H1 (cell line): Measurements from ENCODE around the gene CASP12. TPM values are rescaled to one million over a fixed set of nuclear protein-coding genes. Genes with fewer than 3 reads are reported as not detected.

Source experiments
- CTCF ChIA-PET: fragments of 300-600 bp; sonication (Branson Sonifier 250); formaldehyde crosslinking; loops from one replicate; lab custom pipeline; 2021; ENCODE audit not compliant: partially characterized antibody; lab: Charles Lee
- POLR2A ChIA-PET: fragments of 300-600 bp; sonication (Branson Sonifier 250); formaldehyde crosslinking; loops from one replicate; lab custom pipeline; 2021; ENCODE audit warnings: inconsistent platforms; ENCODE audit not compliant: partially characterized antibody; lab: Charles Lee
- DNase-seq, 2 experiments: peaks; one replicate each; pipeline versions ENCODE4 v3.0.0 to v3.0.0-alpha.2; 2010 to 2022; ENCODE audit warnings: low spot score in 2 of 2, low read depth in 1 of 2, mixed read lengths in 1 of 2
- FAIRE-seq: peaks from 2 replicates; lab custom pipeline; 2011; peaks lifted over from hg19 to GRCh38; lab: Jason Lieb, UNC
- H2AFZ ChIP-seq: 2 replicates; pipeline ENCODE4 v1.8.1; 2012; ENCODE audit warnings: low read length, inconsistent platforms
- H2AK5ac ChIP-seq: 2 replicates; pipeline ENCODE4 v1.6.1; 2013; ENCODE audit warnings: low read depth, low read length
- H2BK120ac ChIP-seq: replicated peaks from 2 replicates; pipeline ENCODE3; 2013; ENCODE audit warnings: low read depth, low read length, inconsistent platforms
- H2BK12ac ChIP-seq: 2 replicates; pipeline ENCODE4 v1.6.1; 2013; ENCODE audit warnings: low read depth, low read length
- H2BK15ac ChIP-seq: 2 replicates; pipeline ENCODE4 v1.6.1; 2013; ENCODE audit warnings: low read length
- H2BK20ac ChIP-seq: 2 replicates; pipeline ENCODE4 v1.6.1; 2013; ENCODE audit warnings: low read length
- H2BK5ac ChIP-seq: 2 replicates; pipeline ENCODE4 v1.6.1; 2013; ENCODE audit warnings: low read depth, low read length
- H3K14ac ChIP-seq: 2 replicates; pipeline ENCODE4 v1.6.1; 2013; ENCODE audit warnings: inconsistent platforms; ENCODE audit not compliant: insufficient read length
- H3K18ac ChIP-seq: 2 replicates; pipeline ENCODE4 v1.6.1; 2013; ENCODE audit warnings: low read length; ENCODE audit errors: extremely low read depth
- H3K23ac ChIP-seq: 2 replicates; pipeline ENCODE4 v1.6.1; 2013; ENCODE audit warnings: inconsistent platforms; ENCODE audit not compliant: insufficient read length
- H3K23me2 ChIP-seq: 2 replicates; pipeline ENCODE4 v1.6.1; 2013; ENCODE audit warnings: low read depth, low read length
- H3K27ac ChIP-seq: 2 replicates; pipeline ENCODE4 v1.6.1; 2011; ENCODE audit warnings: low read depth, low read length, inconsistent platforms
- H3K27me3 ChIP-seq, 4 experiments: replicated peaks in 1 of 4; 1 replicate in 1 of 4; 2 replicates in 3 of 4; pipeline versions ENCODE4 v1.6.1 to v1.8.1; 2011 to 2013; ENCODE audit warnings: low read length in 3 of 4, mild to moderate bottlenecking in 3 of 4, inconsistent platforms in 2 of 4, mixed read lengths in 2 of 4, moderate library complexity in 1 of 4; ENCODE audit not compliant: control insufficient read depth in 3 of 4, insufficient read depth in 3 of 4; ENCODE audit errors: extremely low read depth in 1 of 4
- H3K36me3 ChIP-seq, 4 experiments: 2 replicates each; pipeline versions ENCODE4 v1.6.1 to v1.8.1; 2011 to 2013; ENCODE audit warnings: mild to moderate bottlenecking in 4 of 4, low read length in 3 of 4, moderate library complexity in 2 of 4, control low read depth in 1 of 4, inconsistent platforms in 1 of 4; ENCODE audit not compliant: insufficient read depth in 4 of 4, control insufficient read depth in 2 of 4
- H3K4ac ChIP-seq: replicated peaks from 2 replicates; pipeline ENCODE3; 2013; ENCODE audit warnings: low read length, low read depth, mixed read lengths, inconsistent platforms; ENCODE audit not compliant: insufficient read length
- H3K4me1 ChIP-seq, 4 experiments: replicated peaks in 1 of 4; 1 replicate in 1 of 4; 2 replicates in 3 of 4; pipeline versions ENCODE4 v1.6.1 to v1.8.1; 2011 to 2013; ENCODE audit warnings: low read length in 3 of 4, inconsistent platforms in 2 of 4, mixed read lengths in 1 of 4; ENCODE audit not compliant: insufficient read depth in 4 of 4, control insufficient read depth in 3 of 4
- H3K4me2 ChIP-seq, 2 experiments: 2 replicates each; pipeline versions ENCODE4 v1.6.1 to v1.8.1; 2011 to 2013; ENCODE audit warnings: low read depth in 2 of 2, low read length in 2 of 2, control low read depth in 1 of 2, inconsistent platforms in 1 of 2, mild to moderate bottlenecking in 1 of 2; ENCODE audit not compliant: insufficient read depth in 1 of 2
- H3K4me3 ChIP-seq, 4 experiments: fragments of 200-600, 300-600 bp in 1 of 4; sonication (generic), shearing (Covaris generic), sonication (Bioruptor Twin) in 1 of 4; 2 replicates each; pipeline versions ENCODE4 v1.5.1 to v1.8.1; 2011 to 2016; ENCODE audit warnings: low read length in 4 of 4, low read depth in 3 of 4, control low read depth in 2 of 4, inconsistent platforms in 2 of 4, mild to moderate bottlenecking in 2 of 4, mixed read lengths in 1 of 4, moderate library complexity in 1 of 4; ENCODE audit not compliant: insufficient read depth in 2 of 4; ENCODE audit errors: extremely low read depth in 1 of 4
- H3K56ac ChIP-seq: replicated peaks from 2 replicates; pipeline ENCODE3; 2013; ENCODE audit warnings: low read depth, mild to moderate bottlenecking, mixed read lengths, low read length, inconsistent platforms; ENCODE audit not compliant: insufficient read length
- H3K79me1 ChIP-seq: 2 replicates; pipeline ENCODE4 v1.6.1; 2013; ENCODE audit warnings: low read depth, low read length, control low read depth
- H3K79me2 ChIP-seq, 2 experiments: 2 replicates each; pipeline versions ENCODE4 v1.6.1 to v1.8.1; 2012 to 2013; ENCODE audit warnings: low read length in 2 of 2, mild to moderate bottlenecking in 2 of 2, inconsistent platforms in 1 of 2; ENCODE audit not compliant: insufficient read depth in 2 of 2, control insufficient read depth in 1 of 2
- H3K9ac ChIP-seq, 4 experiments: replicated peaks in 1 of 4; 1 replicate in 1 of 4; 2 replicates in 3 of 4; pipeline versions ENCODE4 v1.6.1 to v1.8.1; 2011 to 2013; ENCODE audit warnings: low read depth in 3 of 4, low read length in 3 of 4, control low read depth in 2 of 4, mild to moderate bottlenecking in 2 of 4, moderate library complexity in 2 of 4, inconsistent platforms in 1 of 4; ENCODE audit errors: extremely low read depth in 1 of 4
- H3K9me3 ChIP-seq, 2 experiments: 2 replicates each; pipeline versions ENCODE4 v1.6.1 to v1.8.1; 2012 to 2013; ENCODE audit warnings: mild to moderate bottlenecking in 2 of 2, moderate library complexity in 2 of 2, control low read depth in 1 of 2, inconsistent platforms in 1 of 2, low read depth in 1 of 2, low read length in 1 of 2, mixed read lengths in 1 of 2; ENCODE audit not compliant: insufficient read depth in 2 of 2
- H4K20me1 ChIP-seq, 2 experiments: replicated peaks in 1 of 2; 2 replicates each; pipeline versions ENCODE3 to v1.8.1; 2011 to 2013; ENCODE audit warnings: inconsistent platforms in 2 of 2, low read length in 2 of 2, mild to moderate bottlenecking in 1 of 2; ENCODE audit not compliant: insufficient read depth in 2 of 2, control insufficient read depth in 1 of 2
- H4K5ac ChIP-seq: 2 replicates; pipeline ENCODE4 v1.6.1; 2013; ENCODE audit warnings: low read length, low read depth, mixed read lengths, inconsistent platforms; ENCODE audit not compliant: insufficient read length
- H4K8ac ChIP-seq: 2 replicates; pipeline ENCODE4 v1.8.0; 2013; ENCODE audit warnings: mild to moderate bottlenecking, moderate library complexity, low read length, inconsistent platforms; ENCODE audit not compliant: insufficient read depth; ENCODE audit errors: extremely low read depth
- H4K91ac ChIP-seq: replicated peaks from 2 replicates; pipeline ENCODE3; 2013; ENCODE audit warnings: low read length, mixed read lengths, inconsistent platforms; ENCODE audit not compliant: insufficient read length
- EP300 ChIP-seq, 2 experiments: IDR thresholded peaks; 1 replicate in 1 of 2; 2 replicates in 1 of 2; pipeline ENCODE4 v1.6.1; 2011 to 2012; ENCODE audit warnings: low read depth in 2 of 2, low read length in 2 of 2, mild to moderate bottlenecking in 2 of 2, borderline replicate concordance in 1 of 2, inconsistent platforms in 1 of 2, moderate library complexity in 1 of 2
- HDAC6 ChIP-seq: IDR thresholded peaks from one replicate; pipeline ENCODE4 v1.7.1; 2012; ENCODE audit warnings: low read depth, mild to moderate bottlenecking, inconsistent platforms, low read length, moderate library complexity
- KDM4A ChIP-seq: IDR thresholded peaks from one replicate; pipeline ENCODE4 v1.7.1; 2012; ENCODE audit warnings: low read depth, mild to moderate bottlenecking, moderate library complexity, low read length, inconsistent platforms; ENCODE audit not compliant: severe bottlenecking
- RAD21 ChIP-seq, 2 experiments: IDR thresholded peaks in 1 of 2; conservative IDR thresholded peaks in 1 of 2; 2 replicates each; pipeline ENCODE4 v1.6.1; 2011; ENCODE audit warnings: low read depth in 2 of 2, low read length in 2 of 2, improper control_type of control experiment in 1 of 2, inconsistent platforms in 1 of 2, mild to moderate bottlenecking in 1 of 2, moderate library complexity in 1 of 2
- WGBS, 2 experiments: shearing (Covaris generic) in 1 of 2; methylation state at CpG; one replicate each; pipeline versions ENCODE4 v1.1.6 to v1.1.7; 2013 to 2015; ENCODE audit warnings: low lambda C conversion rate in 2 of 2, mixed read lengths in 2 of 2, inconsistent platforms in 1 of 2, low coverage in 1 of 2, missing lambda C conversion rate in 1 of 2; ENCODE audit not compliant: insufficient replicate concordance in 2 of 2, insufficient coverage in 1 of 2, insufficient read length in 1 of 2; ENCODE audit errors: extremely low coverage in 1 of 2, missing lambda C conversion rate in 1 of 2; 5-methylcytosine and 5-hydroxymethylcytosine counted together
- polyA plus RNA-seq, 7 experiments: library from polyadenylated mRNA; depleted of rRNA in 3 of 7; stranded (reverse) in 5 of 7; unstranded in 2 of 7; fragments of >200 nt in 5 of 7; fragments of 200-250 nt in 2 of 7; gene quantifications; 1 replicate in 5 of 7; 2 replicates in 1 of 7; 4 replicates in 1 of 7; pipeline versions ENCODE4 v1.2.1 to v1.2.3, GENCODE V29; 2011 to 2013; ENCODE audit warnings: missing spikeins in 2 of 7, mixed read lengths in 2 of 7
- total RNA-seq: library from RNA; stranded (reverse); fragmentation: NEBNext Ultra II Directional; extraction: Animal tissue kit (Norgen Biotek cat#: 25700); gene quantifications from 2 replicates; pipeline ENCODE4 v1.2.1, GENCODE V29; 2021
- TF ChIP-seq, protein P1 (sequence below), 3 experiments: IDR thresholded peaks; 1 replicate in 2 of 3; 2 replicates in 1 of 3; pipeline versions ENCODE4 v1.5.1 to v1.6.1; 2011; ENCODE audit warnings: low read length in 3 of 3, mild to moderate bottlenecking in 3 of 3, inconsistent platforms in 2 of 3, low read depth in 1 of 3, moderate library complexity in 1 of 3; ENCODE audit not compliant: insufficient read depth in 1 of 3; ENCODE audit errors: control extremely low read depth in 1 of 3

The CASP12 gene
- total and polyA plus RNA-seq, 2 of the 8 experiments (the other 6 are each of a cell fraction or from before 2014, with no cell fraction given) = not detected

DNA sequence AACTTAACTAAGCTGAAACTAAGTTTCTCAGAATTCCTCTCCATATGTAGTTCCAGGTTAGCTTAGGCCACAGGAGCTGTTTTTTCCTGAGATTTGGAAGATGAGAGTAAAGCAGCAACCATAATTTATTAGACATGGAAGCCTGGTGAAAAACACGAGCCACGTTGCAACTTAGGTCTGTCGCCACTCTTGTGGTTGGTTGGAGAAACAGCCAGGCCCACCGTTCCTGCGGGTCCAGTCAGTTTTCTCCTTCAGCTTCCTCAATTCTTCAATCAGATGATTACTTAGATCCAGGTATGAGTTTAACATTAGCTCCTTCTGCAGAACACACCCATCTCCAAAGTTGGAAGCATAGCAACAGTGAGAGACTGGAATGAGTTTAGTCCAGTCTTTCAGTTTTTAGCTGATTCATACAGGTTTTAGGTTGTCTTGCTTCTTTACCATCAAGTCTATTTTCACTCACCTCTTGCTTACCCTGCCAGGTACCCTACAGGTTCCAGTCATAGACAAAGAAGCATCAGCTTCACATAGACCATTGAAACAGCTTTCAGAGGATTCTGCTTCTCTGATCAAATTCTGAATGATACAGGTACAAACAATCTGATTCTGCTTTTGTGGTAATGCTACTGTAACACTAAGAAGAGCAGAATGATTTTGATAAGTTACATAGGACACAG lies 18.6 kb downstream of the CASP12 start:
- Histone ChIP-seq H3K27ac (no peak overlapping the region), H3K23me2 (no peaks in the 10 kb centered on the region), H4K20me1 (no peaks in the 10 kb centered on the region), H4K91ac (no peak overlapping the region), H2BK12ac (no peak overlapping the region), H3K56ac (no peak overlapping the region), H3K9ac (no peak overlapping the region), H3K14ac (no peak overlapping the region), H2AK5ac (no peak overlapping the region), H3K79me2 (no peaks in the 10 kb centered on the region), H3K4me2 (no peak overlapping the region), H2AFZ (no peak overlapping the region), H3K9me3 (no peaks in the 10 kb centered on the region), H3K4me3 (no peak overlapping the region), H3K23ac (no peak overlapping the region), H2BK5ac (no peak overlapping the region), H3K4me1 (no peaks in the 10 kb centered on the region), H3K4ac (no peak overlapping the region), H3K27me3 (no peaks in the 10 kb centered on the region), H3K18ac (no peak overlapping the region), H2BK15ac (no peak overlapping the region), H4K5ac (no peak overlapping the region), H3K36me3 (no peaks in the 10 kb centered on the region), H4K8ac (no peak overlapping the region; the same call in 1 of the 2 replicates), H3K79me1 (no peaks in the 10 kb centered on the region), H2BK120ac (no peak overlapping the region), H2BK20ac (no peak overlapping the region)
- WGBS, 2 experiments = 94% methylated on average over 5 of the region's 5 CpGs; no CpG with 5 or more reads in 1 of the 2 experiments
- FAIRE-seq = peak; percentile 19
- ChIA-PET CTCF (interaction anchor here (0.6 to 2.0 kb wide), 10 partner anchors 9 to 263 kb away, joined by 3 to 9 read pairs (median 4); no protein-coding TSS in a partner anchor), POLR2A (no interaction called here)
- no peak for TF ChIP-seq EP300 (IDR thresholded peaks at IDR 0.05; ENCODE audit: borderline replicate concordance in 1 of 2, low read depth in 2 of 2, low read length in 2 of 2)
- 0 out of 4 replicates have a peak, but pooled peaks of 1 of the 2 experiments have one; percentile 7 for TF ChIP-seq RAD21 (IDR thresholded peaks at IDR 0.05 in 1 of 2, conservative IDR thresholded peaks at IDR 0.05 in 1 of 2; ENCODE audit: low read depth in 2 of 2, low read length in 2 of 2)
- TF ChIP-seq HDAC6 = no peak
- TF ChIP-seq KDM4A = no peak
- TF ChIP-seq, protein P1, sequence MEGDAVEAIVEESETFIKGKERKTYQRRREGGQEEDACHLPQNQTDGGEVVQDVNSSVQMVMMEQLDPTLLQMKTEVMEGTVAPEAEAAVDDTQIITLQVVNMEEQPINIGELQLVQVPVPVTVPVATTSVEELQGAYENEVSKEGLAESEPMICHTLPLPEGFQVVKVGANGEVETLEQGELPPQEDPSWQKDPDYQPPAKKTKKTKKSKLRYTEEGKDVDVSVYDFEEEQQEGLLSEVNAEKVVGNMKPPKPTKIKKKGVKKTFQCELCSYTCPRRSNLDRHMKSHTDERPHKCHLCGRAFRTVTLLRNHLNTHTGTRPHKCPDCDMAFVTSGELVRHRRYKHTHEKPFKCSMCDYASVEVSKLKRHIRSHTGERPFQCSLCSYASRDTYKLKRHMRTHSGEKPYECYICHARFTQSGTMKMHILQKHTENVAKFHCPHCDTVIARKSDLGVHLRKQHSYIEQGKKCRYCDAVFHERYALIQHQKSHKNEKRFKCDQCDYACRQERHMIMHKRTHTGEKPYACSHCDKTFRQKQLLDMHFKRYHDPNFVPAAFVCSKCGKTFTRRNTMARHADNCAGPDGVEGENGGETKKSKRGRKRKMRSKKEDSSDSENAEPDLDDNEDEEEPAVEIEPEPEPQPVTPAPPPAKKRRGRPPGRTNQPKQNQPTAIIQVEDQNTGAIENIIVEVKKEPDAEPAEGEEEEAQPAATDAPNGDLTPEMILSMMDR (IDR thresholded peaks at IDR 0.05; ENCODE audit: control extremely low read depth in 1 of 3, insufficient read depth in 1 of 3, low read depth in 1 of 3, low read length in 3 of 3) = peak in 2 of 3 experiments; percentile 40 to 41; a peak in 2 of 4 replicates
- DNase-seq = no peak
